CD8-positive, alpha-beta memory T cell (primary cell): Measurements from ENCODE around the gene NMRK1. TPM values are rescaled to one million over a fixed set of nuclear protein-coding genes. Genes with fewer than 3 reads are reported as not detected.

ENCODE experiments used
- CTCF ChIA-PET: fragments of 350-600 bp; sonication (Branson Sonifier 250); formaldehyde crosslinking; loops from one replicate; lab custom pipeline; 2021; ENCODE audit warnings: antibody characterized with exemption; lab: Charles Lee
- POLR2A ChIA-PET: fragments of 350-600 bp; sonication (Branson Sonifier 250); formaldehyde crosslinking; loops from one replicate; lab custom pipeline; 2021; ENCODE audit warnings: antibody characterized with exemption; lab: Charles Lee
- DNase-seq, 5 donors: peaks; one replicate each; pipeline versions ENCODE4 v3.0.0 to v3.0.0-alpha.2; 2020 to 2022; ENCODE audit warnings: mixed read lengths in 1 of 5
- H3K27ac ChIP-seq: one replicate; pipeline ENCODE4 v1.7.0; 2013; ENCODE audit warnings: low read depth, mild to moderate bottlenecking, low read length, moderate library complexity
- H3K27me3 ChIP-seq: 2 replicates; pipeline ENCODE4 v1.7.0; 2013; ENCODE audit warnings: low read length, mild to moderate bottlenecking; ENCODE audit not compliant: insufficient read depth, poor library complexity, severe bottlenecking
- H3K36me3 ChIP-seq: 2 replicates; pipeline ENCODE4 v1.7.0; 2013; ENCODE audit warnings: mild to moderate bottlenecking, low read length, moderate library complexity; ENCODE audit not compliant: insufficient read depth
- H3K4me1 ChIP-seq: 2 replicates; pipeline ENCODE4 v1.7.0; 2013; ENCODE audit warnings: mild to moderate bottlenecking, low read length, moderate library complexity; ENCODE audit not compliant: insufficient read depth
- H3K4me3 ChIP-seq: 2 replicates; pipeline ENCODE4 v1.7.0; 2013; ENCODE audit warnings: mild to moderate bottlenecking, low read length
- H3K9me3 ChIP-seq: 2 replicates; pipeline ENCODE4 v1.7.0; 2013; ENCODE audit warnings: mild to moderate bottlenecking, low read length
- H3K27ac Mint-ChIP-seq, 8 donors: one replicate each; pipeline ENCODE4 v1.8.0; 2020 to 2021; ENCODE audit warnings: mixed read lengths in 8 of 8, mild to moderate bottlenecking in 6 of 8, inconsistent platforms in 3 of 8, moderate library complexity in 3 of 8
- H3K27me3 Mint-ChIP-seq, 2 donors: one replicate each; pipeline ENCODE4 v1.8.0; 2020 to 2021; ENCODE audit warnings: mixed read lengths in 2 of 2, mild to moderate bottlenecking in 1 of 2, moderate library complexity in 1 of 2
- H3K36me3 Mint-ChIP-seq, 3 donors: one replicate each; pipeline ENCODE4 v1.8.0; 2020 to 2021; ENCODE audit warnings: mixed read lengths in 3 of 3, inconsistent platforms in 1 of 3, mild to moderate bottlenecking in 1 of 3
- H3K4me1 Mint-ChIP-seq, 3 donors: one replicate each; pipeline ENCODE4 v1.8.0; 2020 to 2021; ENCODE audit warnings: mixed read lengths in 3 of 3, inconsistent platforms in 1 of 3, mild to moderate bottlenecking in 1 of 3
- H3K4me3 Mint-ChIP-seq, 7 donors: one replicate each; pipeline ENCODE4 v1.8.0; 2020 to 2021; ENCODE audit warnings: mixed read lengths in 7 of 7, mild to moderate bottlenecking in 6 of 7, moderate library complexity in 4 of 7, inconsistent platforms in 2 of 7
- H3K9me3 Mint-ChIP-seq, 5 donors: one replicate each; pipeline ENCODE4 v1.8.0; 2020 to 2022; ENCODE audit warnings: mixed read lengths in 5 of 5, mild to moderate bottlenecking in 3 of 5, moderate library complexity in 2 of 5, inconsistent platforms in 1 of 5
- polyA plus RNA-seq: library from polyadenylated mRNA; unstranded; fragments of 300-500 nt; fragmentation: Illumina TruSeq; gene quantifications from one replicate; pipeline ENCODE4 v1.2.3, GENCODE V29; 2021
- total RNA-seq, 2 experiments: library from RNA; stranded (reverse); gene quantifications; one replicate each; pipeline ENCODE4 v1.2.3, GENCODE V29; 2021

The NMRK1 gene
- total and polyA plus RNA-seq, 3 experiments from 2014 or later: 14.1 to 48.4 (median 14.6) TPM

GRCh38 chr9:75128535-75128934 lies 40.6 kb upstream of the NMRK1 start:
- H3K9me3 ChIP-seq: no peaks in the 10 kb centered on the region
- no peak overlapping the region for H3K4me3 ChIP-seq
- CTCF ChIA-PET: no interaction called here
- no peaks in the 10 kb centered on the region for H3K27me3 ChIP-seq
- Mint-ChIP-seq H3K27me3 (peaks cover 0 to 1% of the 10 kb centered on the region in 2 donors), H3K4me3 (no peak overlapping the region), H3K36me3 (peaks cover 5 to 67% (median 25%) of the 10 kb centered on the region in 3 donors), H3K9me3 (no peaks in the 10 kb centered on the region), H3K27ac (peak overlapping the region in 6 of 8 donors; percentile 14 to 58 (median 40)), H3K4me1 (peaks cover 39 to 85% (median 83%) of the 10 kb centered on the region in 3 donors)
- peaks cover 5% of the 10 kb centered on the region for H3K4me1 ChIP-seq
- POLR2A ChIA-PET: no interaction called here
- H3K36me3 ChIP-seq: peaks cover 14% of the 10 kb centered on the region
- H3K27ac ChIP-seq: no peak overlapping the region
- DNase-seq: no peak

- no peak for DNase-seq
- peaks cover 57 to 87% (median 78%) of the 10 kb centered on the region in 3 donors for H3K4me1 Mint-ChIP-seq
- H3K9me3 ChIP-seq: no peaks in the 10 kb centered on the region
- H3K36me3 Mint-ChIP-seq: peaks cover 1 to 53% (median 14%) of the 10 kb centered on the region in 3 donors
- H3K27me3 ChIP-seq: no peaks in the 10 kb centered on the region
- CTCF ChIA-PET: no interaction called here
- no peaks in the 10 kb centered on the region for H3K27me3 Mint-ChIP-seq
- POLR2A ChIA-PET: no interaction called here
- peaks cover 3% of the 10 kb centered on the region for H3K36me3 ChIP-seq
- H3K4me3 Mint-ChIP-seq: no peak overlapping the region
- H3K4me3 ChIP-seq: no peak overlapping the region
- peak overlapping the region in 5 of 8 donors; percentile 35 to 83 (median 62) for H3K27ac Mint-ChIP-seq
- H3K4me1 ChIP-seq: peaks cover 15% of the 10 kb centered on the region
- H3K27ac ChIP-seq: no peak overlapping the region
- H3K9me3 Mint-ChIP-seq: no peaks in the 10 kb centered on the region
Observed at GRCh38 chr9:75123696-75124095, 35.7 kb upstream of the NMRK1 start.

- peaks cover 18% of the 10 kb centered on the region for H3K4me1 ChIP-seq
- H3K9me3 ChIP-seq: no peaks in the 10 kb centered on the region
- peaks cover 13% of the 10 kb centered on the region for H3K36me3 ChIP-seq
- POLR2A ChIA-PET: interaction anchor here (0.7 kb wide), 1 partner anchor 32 kb away, joined by 3 read pairs; no protein-coding TSS in a partner anchor
- peak overlapping the region in 2 of 7 donors; percentile 25 to 37 for H3K4me3 Mint-ChIP-seq
- no peaks in the 10 kb centered on the region for H3K27me3 Mint-ChIP-seq
- H3K9me3 Mint-ChIP-seq: no peaks in the 10 kb centered on the region
- no peak for DNase-seq
- H3K4me3 ChIP-seq: no peak overlapping the region
- peaks cover 11 to 61% (median 25%) of the 10 kb centered on the region in 3 donors for H3K36me3 Mint-ChIP-seq
- CTCF ChIA-PET: interaction anchor here (1.7 to 2.1 kb wide), 2 partner anchors 17 to 34 kb away, joined by 4 to 7 read pairs; partner anchors contain the start of genes NMRK1 and OSTF1
- no peak overlapping the region for H3K27ac ChIP-seq
- peak overlapping the region; percentile 54 to 94 (median 86) for H3K27ac Mint-ChIP-seq
- peaks cover 60 to 88% (median 80%) of the 10 kb centered on the region in 3 donors for H3K4me1 Mint-ChIP-seq
- H3K27me3 ChIP-seq: no peaks in the 10 kb centered on the region
Observed at GRCh38 chr9:75121914-75122558, 34.1 kb upstream of the NMRK1 start.

- peak overlapping the region in 3 of 7 donors; percentile 44 to 60 (median 46) for H3K4me3 Mint-ChIP-seq
- no peaks in the 10 kb centered on the region for H3K9me3 Mint-ChIP-seq
- no peaks in the 10 kb centered on the region for H3K27me3 Mint-ChIP-seq
- CTCF ChIA-PET: interaction anchor here (2.1 kb wide), 1 partner anchor 16 kb away, joined by 7 read pairs; no protein-coding TSS in a partner anchor
- Histone ChIP-seq H3K4me3 (no peak overlapping the region), H3K9me3 (no peaks in the 10 kb centered on the region), H3K4me1 (peaks cover 20% of the 10 kb centered on the region), H3K27ac (no peak overlapping the region), H3K36me3 (peaks cover 13% of the 10 kb centered on the region), H3K27me3 (no peaks in the 10 kb centered on the region)
- peaks cover 11 to 60% (median 25%) of the 10 kb centered on the region in 3 donors for H3K36me3 Mint-ChIP-seq
- POLR2A ChIA-PET: no interaction called here
- H3K27ac Mint-ChIP-seq: peak overlapping the region in 7 of 8 donors; percentile 15 to 93 (median 59)
- peaks cover 64 to 85% (median 82%) of the 10 kb centered on the region in 3 donors for H3K4me1 Mint-ChIP-seq
- DNase-seq: no peak
Observed at GRCh38 chr9:75120686-75121085, 32.7 kb upstream of the NMRK1 start.

- no peaks in the 10 kb centered on the region for H3K9me3 ChIP-seq
- Mint-ChIP-seq H3K4me3 (no peak overlapping the region), H3K36me3 (peaks cover 11 to 48% (median 21%) of the 10 kb centered on the region in 3 donors), H3K4me1 (peaks cover 63 to 83% (median 78%) of the 10 kb centered on the region in 3 donors), H3K27ac (peak overlapping the region in 6 of 8 donors; percentile 9 to 69 (median 58)), H3K27me3 (no peaks in the 10 kb centered on the region), H3K9me3 (no peaks in the 10 kb centered on the region)
- H3K27ac ChIP-seq: no peak overlapping the region
- no peaks in the 10 kb centered on the region for H3K27me3 ChIP-seq
- ChIA-PET POLR2A (no interaction called here), CTCF (no interaction called here)
- H3K4me1 ChIP-seq: peaks cover 20% of the 10 kb centered on the region
- DNase-seq: no peak
- H3K36me3 ChIP-seq: peaks cover 13% of the 10 kb centered on the region
- H3K4me3 ChIP-seq: no peak overlapping the region
Observed at GRCh38 chr9:75117564-75117963, 29.6 kb upstream of the NMRK1 start.

- H3K4me1 ChIP-seq: peaks cover 19% of the 10 kb centered on the region
- H3K27ac ChIP-seq: no peak overlapping the region
- no peak overlapping the region for H3K4me3 Mint-ChIP-seq
- H3K4me1 Mint-ChIP-seq: peaks cover 58 to 82% (median 78%) of the 10 kb centered on the region in 3 donors
- H3K27me3 Mint-ChIP-seq: no peaks in the 10 kb centered on the region
- DNase-seq: no peak
- no peak overlapping the region for H3K4me3 ChIP-seq
- H3K27ac Mint-ChIP-seq: peak overlapping the region in 7 of 8 donors; percentile 14 to 79 (median 32)
- POLR2A ChIA-PET: no interaction called here
- CTCF ChIA-PET: no interaction called here
- no peaks in the 10 kb centered on the region for H3K9me3 ChIP-seq
- peaks cover 13% of the 10 kb centered on the region for H3K36me3 ChIP-seq
- H3K9me3 Mint-ChIP-seq: no peaks in the 10 kb centered on the region
- peaks cover 11 to 38% (median 21%) of the 10 kb centered on the region in 3 donors for H3K36me3 Mint-ChIP-seq
- no peaks in the 10 kb centered on the region for H3K27me3 ChIP-seq
Observed at GRCh38 chr9:75116306-75116705, 28.4 kb upstream of the NMRK1 start.

GRCh38 chr9:75112789-75113188 lies 24.8 kb upstream of the NMRK1 start:
- Histone ChIP-seq H3K4me1 (peaks cover 24% of the 10 kb centered on the region), H3K36me3 (peaks cover under 1% of the 10 kb centered on the region), H3K9me3 (no peaks in the 10 kb centered on the region), H3K4me3 (no peak overlapping the region), H3K27ac (no peak overlapping the region), H3K27me3 (no peaks in the 10 kb centered on the region)
- Mint-ChIP-seq H3K4me3 (peak overlapping the region in 3 of 7 donors; percentile 12 to 59 (median 16)), H3K4me1 (peaks cover 57 to 86% (median 82%) of the 10 kb centered on the region in 3 donors), H3K27me3 (no peaks in the 10 kb centered on the region), H3K27ac (peak overlapping the region in 7 of 8 donors; percentile 5 to 84 (median 77)), H3K9me3 (no peaks in the 10 kb centered on the region), H3K36me3 (peaks cover under 1 to 15% (median 5%) of the 10 kb centered on the region in 3 donors)
- POLR2A ChIA-PET: no interaction called here
- CTCF ChIA-PET: no interaction called here
- no peak for DNase-seq

- Mint-ChIP-seq H3K4me1 (peaks cover 55 to 82% (median 80%) of the 10 kb centered on the region in 3 donors), H3K27ac (peak overlapping the region; percentile 5 to 93 (median 68)), H3K4me3 (peak overlapping the region in 4 of 7 donors; percentile 15 to 52 (median 26)), H3K9me3 (no peaks in the 10 kb centered on the region), H3K36me3 (peaks cover 0 to 9% (median 4%) of the 10 kb centered on the region in 3 donors), H3K27me3 (no peaks in the 10 kb centered on the region)
- ChIA-PET POLR2A (no interaction called here), CTCF (interaction anchor here (1.5 kb wide), 1 partner anchor 23 kb away, joined by 3 read pairs; the partner anchor contains the start of gene NMRK1)
- Histone ChIP-seq H3K4me1 (peaks cover 15% of the 10 kb centered on the region), H3K9me3 (no peaks in the 10 kb centered on the region), H3K4me3 (no peak overlapping the region), H3K27me3 (no peaks in the 10 kb centered on the region), H3K27ac (no peak overlapping the region), H3K36me3 (no peaks in the 10 kb centered on the region)
- DNase-seq: no peak
Observed at GRCh38 chr9:75111019-75111622, 23.2 kb upstream of the NMRK1 start.
